ENCODE results near the gene SERPINA3.
A peak's percentile ranks its signal among the peaks of the same experiment; 100 is the strongest.

Gene SERPINA3

GRCh38 chr14:94659901-94660300, 47.7 kb downstream of the SERPINA3 start:
- DNase-seq, result no peak

DNA sequence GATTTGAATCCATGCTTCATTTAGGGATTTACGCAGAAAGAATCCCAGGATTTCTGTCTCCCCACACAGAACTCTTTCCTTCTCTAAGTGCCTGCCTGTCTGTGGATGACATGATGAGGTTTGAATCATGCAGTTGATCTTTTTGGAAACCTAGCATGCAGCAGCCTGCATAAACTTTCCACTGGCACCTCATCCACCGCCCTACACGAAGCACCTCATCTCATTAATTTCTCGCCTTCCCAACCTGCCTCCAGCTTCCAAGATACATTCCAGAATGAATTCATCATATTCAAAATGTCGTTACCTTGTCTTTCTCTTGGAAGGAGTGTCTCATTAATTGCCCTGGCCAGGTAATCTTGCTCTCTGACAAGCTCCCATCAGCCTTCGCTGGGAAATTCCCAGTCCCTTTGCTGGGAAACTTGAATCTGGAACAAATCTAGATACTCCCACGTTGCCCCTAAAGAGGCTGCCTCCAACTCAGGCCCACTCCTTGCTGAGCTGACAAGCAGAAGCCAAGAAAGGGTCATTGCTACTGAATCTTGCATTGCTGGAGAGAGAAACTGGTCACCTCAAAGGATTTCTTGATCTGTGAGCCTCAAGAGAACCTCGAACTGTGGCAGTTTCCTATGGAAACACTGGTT, 48.2 kb downstream of the SERPINA3 start:
- DNase-seq, result peak; percentile 43

DNA sequence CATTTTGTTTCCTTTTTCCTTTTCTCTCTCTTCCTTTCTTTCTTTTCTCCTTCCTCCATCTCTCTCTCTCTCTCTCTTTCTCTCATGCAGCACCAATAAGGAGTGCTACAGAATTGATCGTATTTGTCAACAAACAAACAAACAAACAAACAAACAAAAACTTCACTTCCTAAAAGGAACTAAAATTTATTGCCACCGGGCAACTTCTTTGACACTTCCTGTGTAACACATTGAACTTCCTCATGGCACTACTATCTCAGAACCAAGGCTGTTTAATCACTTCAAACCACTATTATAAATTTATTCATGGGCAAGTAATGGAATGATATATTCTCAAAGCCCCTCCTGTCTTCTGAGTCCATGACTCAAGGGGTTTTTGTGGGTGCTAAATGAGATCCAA, 51.3 kb downstream of the SERPINA3 start:
- no peak for DNase-seq

DNA sequence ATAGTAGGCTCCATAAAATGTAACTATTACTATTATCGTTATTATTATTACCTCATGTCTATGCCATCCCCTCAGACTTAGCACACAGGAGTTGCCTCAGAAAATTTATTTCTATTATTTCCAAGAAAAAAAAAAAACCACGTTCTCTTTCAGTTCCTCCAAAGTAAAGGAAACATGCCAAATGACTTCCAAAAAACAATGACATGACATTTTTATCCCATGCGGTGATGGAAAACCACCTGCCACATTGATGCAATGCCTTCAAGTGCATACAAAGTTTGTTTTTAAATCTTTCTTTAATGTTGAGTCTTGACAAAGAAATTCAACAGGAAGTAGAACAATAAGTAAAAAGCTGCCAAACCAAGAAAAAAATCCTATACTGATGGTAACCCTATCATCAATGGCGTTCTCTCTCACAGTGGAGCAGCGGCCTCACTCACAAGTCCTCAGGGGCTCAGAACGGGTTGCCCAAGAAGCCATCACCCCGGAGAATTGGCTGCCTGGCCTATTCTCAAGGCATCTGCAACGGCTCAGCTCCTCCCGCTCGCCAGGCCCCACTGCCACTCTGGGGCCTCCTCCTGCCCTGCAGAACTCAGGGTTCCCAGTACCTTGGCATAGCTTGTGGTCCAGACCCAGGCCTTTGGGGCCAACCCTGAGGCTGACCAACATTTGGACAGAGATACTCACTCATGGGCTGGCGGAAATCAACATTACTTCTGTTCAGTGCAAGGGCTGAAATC, 51.9 kb downstream of the SERPINA3 start:
- no peak for DNase-seq

- DNase-seq, result no peak
Observed at GRCh38 chr14:94665121-94665520, 52.9 kb downstream of the SERPINA3 start.

DNA sequence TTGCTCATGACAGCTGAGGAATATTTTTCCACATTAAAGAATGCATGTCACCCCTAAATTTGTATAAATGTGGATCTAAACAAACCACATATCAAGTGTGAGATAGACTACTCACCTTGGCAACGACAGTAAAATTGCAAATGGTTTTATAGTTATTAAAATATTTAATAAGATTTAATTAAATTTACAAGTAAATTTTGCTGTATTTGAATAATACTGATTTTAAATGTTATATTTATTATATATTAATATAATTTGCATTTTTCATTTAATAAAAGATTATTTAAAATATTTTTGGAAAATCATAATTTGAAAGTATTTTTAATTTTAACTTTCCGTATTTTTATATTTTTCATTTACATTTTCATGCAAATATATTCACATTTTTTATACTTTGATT, 53.4 kb downstream of the SERPINA3 start:
- no peak for DNase-seq

DNA sequence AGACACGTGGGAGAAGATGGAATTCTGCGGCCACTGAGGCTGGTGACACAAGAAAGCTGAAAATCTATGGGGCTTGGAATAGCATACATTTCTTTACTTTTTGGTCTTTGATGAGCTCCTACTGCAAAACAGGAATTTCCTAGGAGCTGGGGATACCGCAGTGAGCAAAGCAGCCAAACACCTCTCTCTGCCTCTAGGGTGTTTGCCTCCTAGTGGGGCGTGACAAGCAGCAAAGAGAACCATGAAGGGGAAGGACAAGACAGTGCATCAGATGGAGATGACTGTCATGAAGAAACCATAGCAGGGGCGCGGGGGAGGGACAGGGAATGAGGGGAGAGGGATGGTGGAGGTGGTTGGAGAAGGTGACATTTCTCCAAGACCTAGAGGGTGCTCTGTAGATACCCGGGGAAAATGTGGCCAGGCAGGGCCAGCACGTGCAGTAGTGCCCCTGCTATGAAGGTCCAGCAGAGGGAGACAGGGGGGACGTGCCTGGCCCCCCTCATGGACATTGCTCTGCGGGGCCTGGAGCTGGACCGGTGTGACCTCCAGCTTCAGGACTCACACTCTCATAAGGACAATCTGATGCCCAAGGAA, 58.6 kb downstream of the SERPINA3 start:
- DNase-seq, result no peak

GRCh38 chr14:94671870-94672444, 59.8 kb downstream of the SERPINA3 start:
- no peak for DNase-seq

GRCh38 chr14:94673071-94673470, 60.9 kb downstream of the SERPINA3 start:
- no peak for DNase-seq

Data from left hindlimb (tissue), 1 donor.